ENCODE results near the gene RHOD. TPM values are rescaled to one million over a fixed set of nuclear protein-coding genes. Genes with fewer than 3 reads are reported as not detected.
A peak's percentile ranks its signal among the peaks of the same experiment; 100 is the strongest.

The RHOD gene
- total RNA-seq, 2 donors from 2014 or later: 17.1 to 18.1 TPM

DNA sequence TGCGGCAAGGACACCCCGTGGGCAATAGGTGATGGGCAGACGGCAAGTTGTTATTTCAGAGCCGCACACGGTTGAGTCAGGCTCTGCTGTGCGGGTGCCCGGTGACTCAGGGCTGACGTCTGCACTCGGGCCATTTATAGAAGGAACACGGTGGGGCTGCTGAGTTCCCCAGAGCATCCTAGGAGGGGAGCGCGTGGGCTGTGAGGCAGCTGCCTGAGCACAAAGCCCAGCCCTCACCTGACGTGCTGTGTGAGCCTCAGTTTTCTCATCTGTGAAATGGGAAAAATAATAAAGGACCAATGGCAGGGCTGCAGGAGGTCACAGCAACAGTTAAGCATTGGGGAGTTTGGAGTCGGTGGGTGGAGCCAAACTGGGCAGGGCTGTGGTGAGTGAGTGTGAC lies 11.3 kb upstream of the RHOD start:
- H3K36me3 Mint-ChIP-seq (ENCODE audit: low read depth): no peaks in the 10 kb centered on the region
- no peak overlapping the region for H3K27ac Mint-ChIP-seq
- no peak overlapping the region for H3K4me3 Mint-ChIP-seq
- TF ChIP-seq, protein P1, sequence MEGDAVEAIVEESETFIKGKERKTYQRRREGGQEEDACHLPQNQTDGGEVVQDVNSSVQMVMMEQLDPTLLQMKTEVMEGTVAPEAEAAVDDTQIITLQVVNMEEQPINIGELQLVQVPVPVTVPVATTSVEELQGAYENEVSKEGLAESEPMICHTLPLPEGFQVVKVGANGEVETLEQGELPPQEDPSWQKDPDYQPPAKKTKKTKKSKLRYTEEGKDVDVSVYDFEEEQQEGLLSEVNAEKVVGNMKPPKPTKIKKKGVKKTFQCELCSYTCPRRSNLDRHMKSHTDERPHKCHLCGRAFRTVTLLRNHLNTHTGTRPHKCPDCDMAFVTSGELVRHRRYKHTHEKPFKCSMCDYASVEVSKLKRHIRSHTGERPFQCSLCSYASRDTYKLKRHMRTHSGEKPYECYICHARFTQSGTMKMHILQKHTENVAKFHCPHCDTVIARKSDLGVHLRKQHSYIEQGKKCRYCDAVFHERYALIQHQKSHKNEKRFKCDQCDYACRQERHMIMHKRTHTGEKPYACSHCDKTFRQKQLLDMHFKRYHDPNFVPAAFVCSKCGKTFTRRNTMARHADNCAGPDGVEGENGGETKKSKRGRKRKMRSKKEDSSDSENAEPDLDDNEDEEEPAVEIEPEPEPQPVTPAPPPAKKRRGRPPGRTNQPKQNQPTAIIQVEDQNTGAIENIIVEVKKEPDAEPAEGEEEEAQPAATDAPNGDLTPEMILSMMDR (conservative IDR thresholded peaks at IDR 0.05): no peak
- Histone ChIP-seq H3K27me3 (ENCODE audit: control insufficient read depth, insufficient read depth, low read length, poor library complexity, severe bottlenecking) (no peaks in the 10 kb centered on the region), H3K4me3 (ENCODE audit: low read length) (no peak overlapping the region), H3K9me3 (ENCODE audit: control insufficient read depth, low read length) (no peaks in the 10 kb centered on the region), H3K27ac (ENCODE audit: low read depth, low read length) (no peak overlapping the region), H3K9ac (ENCODE audit: extremely low read depth, low read length, poor library complexity, severe bottlenecking) (no peak overlapping the region), H3K36me3 (ENCODE audit: control insufficient read depth, insufficient read depth, low read length) (no peaks in the 10 kb centered on the region), H3K4me1 (ENCODE audit: control insufficient read depth, insufficient read depth, low read length) (no peaks in the 10 kb centered on the region)
- DNase-seq: no peak
- no peaks in the 10 kb centered on the region for H3K4me1 Mint-ChIP-seq
- 89 to 90% methylated on average over 13 to 14 of the region's 14 CpGs for WGBS, 2 experiments (ENCODE audit: insufficient coverage in 1 of 2, insufficient read length in 1 of 2)
- H3K27me3 Mint-ChIP-seq (ENCODE audit: insufficient read depth): no peaks in the 10 kb centered on the region
- no peaks in the 10 kb centered on the region for H3K9me3 Mint-ChIP-seq

DNA sequence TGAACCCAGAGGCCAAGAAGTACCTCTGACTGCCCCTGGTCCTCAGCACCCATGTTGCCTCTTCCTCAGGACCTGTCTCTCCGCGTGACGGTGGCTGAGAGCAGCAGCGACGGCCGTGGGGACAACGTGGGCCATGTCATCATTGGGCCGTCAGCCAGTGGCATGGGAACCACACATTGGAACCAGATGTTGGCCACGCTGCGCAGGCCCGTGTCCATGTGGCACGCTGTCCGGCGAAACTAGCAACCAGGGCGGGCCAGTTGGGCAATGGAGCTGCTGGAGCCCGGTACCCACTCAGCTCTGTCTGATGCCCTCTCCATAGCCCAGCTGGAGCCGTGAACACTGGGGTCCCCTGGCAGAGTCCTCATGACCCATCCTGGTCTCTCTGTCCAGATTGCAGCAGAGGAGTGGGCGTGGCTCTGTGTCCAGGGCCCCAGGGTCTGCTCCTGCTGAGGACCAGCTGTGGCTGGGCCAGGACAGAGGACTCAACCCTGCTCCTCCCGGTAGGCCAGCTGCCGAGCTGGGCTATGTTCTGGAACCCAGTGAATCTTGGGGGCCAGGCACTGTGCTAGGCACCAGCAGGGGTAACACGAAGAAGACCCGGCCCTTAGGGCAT lies 8.0 kb upstream of the RHOD start:
- H3K4me3 Mint-ChIP-seq: no peak overlapping the region
- Histone ChIP-seq H3K4me1 (ENCODE audit: control insufficient read depth, insufficient read depth, low read length) (no peaks in the 10 kb centered on the region), H3K9ac (ENCODE audit: extremely low read depth, low read length, poor library complexity, severe bottlenecking) (no peak overlapping the region), H3K4me3 (ENCODE audit: low read length) (no peak overlapping the region), H3K27ac (ENCODE audit: low read depth, low read length) (no peak overlapping the region), H3K36me3 (ENCODE audit: control insufficient read depth, insufficient read depth, low read length) (no peaks in the 10 kb centered on the region), H3K27me3 (ENCODE audit: control insufficient read depth, insufficient read depth, low read length, poor library complexity, severe bottlenecking) (no peaks in the 10 kb centered on the region), H3K9me3 (ENCODE audit: control insufficient read depth, low read length) (no peaks in the 10 kb centered on the region)
- no peaks in the 10 kb centered on the region for H3K9me3 Mint-ChIP-seq
- no peak overlapping the region for H3K27ac Mint-ChIP-seq
- WGBS, 2 experiments (ENCODE audit: insufficient coverage in 1 of 2, insufficient read length in 1 of 2): 94 to 96% methylated on average over 16 to 22 of the region's 22 CpGs
- H3K36me3 Mint-ChIP-seq (ENCODE audit: low read depth): no peaks in the 10 kb centered on the region
- TF ChIP-seq, protein P1 (conservative IDR thresholded peaks at IDR 0.05): no peak
- H3K4me1 Mint-ChIP-seq: no peaks in the 10 kb centered on the region
- DNase-seq: no peak
- no peaks in the 10 kb centered on the region for H3K27me3 Mint-ChIP-seq (ENCODE audit: insufficient read depth)

DNA sequence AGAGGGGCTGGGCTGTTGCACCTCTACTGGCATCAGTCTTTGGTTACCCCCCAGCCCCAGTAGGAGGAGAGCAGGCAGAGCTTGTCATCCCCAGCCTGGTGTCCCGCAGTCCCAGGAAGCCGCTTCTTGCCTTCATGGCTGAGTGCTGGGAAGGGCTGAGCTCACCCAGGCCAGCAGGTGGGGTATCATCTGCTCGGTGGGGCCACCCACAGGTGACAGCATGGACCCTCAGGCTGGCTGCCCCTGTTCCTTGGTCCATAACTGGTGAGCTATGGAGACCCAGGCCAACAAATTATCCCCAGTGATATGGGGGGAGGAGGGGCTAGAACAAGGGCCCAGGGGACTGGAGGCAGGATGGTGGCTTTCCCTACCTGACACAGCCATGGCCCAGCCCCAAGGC lies 6.5 kb upstream of the RHOD start:
- Histone ChIP-seq H3K9me3 (ENCODE audit: control insufficient read depth, low read length) (no peaks in the 10 kb centered on the region), H3K36me3 (ENCODE audit: control insufficient read depth, insufficient read depth, low read length) (no peaks in the 10 kb centered on the region), H3K27me3 (ENCODE audit: control insufficient read depth, insufficient read depth, low read length, poor library complexity, severe bottlenecking) (no peaks in the 10 kb centered on the region), H3K9ac (ENCODE audit: extremely low read depth, low read length, poor library complexity, severe bottlenecking) (no peak overlapping the region), H3K4me1 (ENCODE audit: control insufficient read depth, insufficient read depth, low read length) (peaks cover 5% of the 10 kb centered on the region), H3K27ac (ENCODE audit: low read depth, low read length) (no peak overlapping the region), H3K4me3 (ENCODE audit: low read length) (no peak overlapping the region)
- Mint-ChIP-seq H3K36me3 (ENCODE audit: low read depth) (no peaks in the 10 kb centered on the region), H3K27ac (no peak overlapping the region), H3K4me1 (peaks cover 4% of the 10 kb centered on the region), H3K27me3 (ENCODE audit: insufficient read depth) (no peaks in the 10 kb centered on the region), H3K9me3 (no peaks in the 10 kb centered on the region), H3K4me3 (no peak overlapping the region)
- peak; percentile 70 for DNase-seq
- WGBS, 2 experiments (ENCODE audit: insufficient coverage in 1 of 2, insufficient read length in 1 of 2): 86% methylated on average over 3 of the region's 3 CpGs; no CpG with 5 or more reads in 1 of the 2 experiments
- TF ChIP-seq, protein P1 (conservative IDR thresholded peaks at IDR 0.05): peak; percentile 56
